ENCODE results near the gene ZNF593. TPM values are rescaled to one million over a fixed set of nuclear protein-coding genes. Genes with fewer than 3 reads are reported as not detected.

ZNF593 gene
- total RNA-seq: 10 to 100 TPM; 14.9 to 17.6 TPM
- long read RNA-seq, donor 1, partial matches to known transcripts: 0 of 1 reads
- long read RNA-seq, donor 1, other reads (novel, unspliced or antisense): 0 of 1 reads
- long read RNA-seq, donor 2, transcript ZNF593-202 (3 exons, 675 nt): major isoform, 13 of 14 reads
- long read RNA-seq, donor 2, partial matches to known transcripts: 0 of 14 reads
- long read RNA-seq, donor 2, other reads (novel, unspliced or antisense): 1 of 14 reads

DNA sequence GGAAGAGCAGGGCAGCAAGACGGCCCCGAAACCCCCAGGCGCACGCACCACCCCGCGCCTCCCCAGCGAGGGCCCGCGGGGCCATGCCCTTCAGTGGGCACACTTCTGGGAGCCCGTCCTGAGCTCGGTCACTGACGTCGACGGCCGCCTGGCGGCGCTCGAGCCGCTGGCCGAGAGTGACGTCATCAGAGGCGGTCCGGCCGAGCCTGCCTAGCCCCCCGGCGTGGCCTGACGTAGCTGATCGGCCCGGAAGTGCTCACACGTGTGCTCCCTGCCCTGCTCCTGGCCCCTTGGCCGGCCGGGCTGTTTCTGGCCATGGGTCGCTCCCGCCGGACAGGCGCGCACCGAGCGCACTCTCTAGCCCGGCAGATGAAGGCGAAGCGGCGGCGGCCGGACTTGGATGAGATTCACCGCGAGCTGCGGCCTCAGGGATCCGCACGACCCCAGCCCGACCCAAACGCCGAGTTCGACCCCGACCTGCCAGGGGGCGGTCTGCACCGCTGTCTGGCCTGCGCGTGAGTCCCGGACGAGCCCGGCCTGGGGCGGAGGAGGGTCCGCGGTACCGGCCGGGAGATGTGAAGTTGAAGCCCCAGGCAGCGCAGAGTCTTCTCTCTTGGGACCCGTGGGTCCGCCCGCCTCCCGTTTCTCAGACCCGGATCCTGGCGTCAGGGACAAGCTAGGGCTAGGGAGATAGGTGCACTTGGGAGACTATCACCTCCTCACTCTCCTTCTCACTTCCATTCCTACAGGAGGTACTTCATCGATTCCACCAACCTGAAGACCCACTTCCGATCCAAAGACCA, at the start of gene ZNF593:
Gene ZNF593, plus strand, starts transcription at position 240 of the 803 bp plus-strand sequence. Its CDS starts 76 bp downstream, at position 316.
- intact Hi-C loops (cut with DNase I): loop anchor here (5.0 kb wide), 2 partner anchors 152 to 1637 kb away; no protein-coding TSS in a partner anchor

DNA sequence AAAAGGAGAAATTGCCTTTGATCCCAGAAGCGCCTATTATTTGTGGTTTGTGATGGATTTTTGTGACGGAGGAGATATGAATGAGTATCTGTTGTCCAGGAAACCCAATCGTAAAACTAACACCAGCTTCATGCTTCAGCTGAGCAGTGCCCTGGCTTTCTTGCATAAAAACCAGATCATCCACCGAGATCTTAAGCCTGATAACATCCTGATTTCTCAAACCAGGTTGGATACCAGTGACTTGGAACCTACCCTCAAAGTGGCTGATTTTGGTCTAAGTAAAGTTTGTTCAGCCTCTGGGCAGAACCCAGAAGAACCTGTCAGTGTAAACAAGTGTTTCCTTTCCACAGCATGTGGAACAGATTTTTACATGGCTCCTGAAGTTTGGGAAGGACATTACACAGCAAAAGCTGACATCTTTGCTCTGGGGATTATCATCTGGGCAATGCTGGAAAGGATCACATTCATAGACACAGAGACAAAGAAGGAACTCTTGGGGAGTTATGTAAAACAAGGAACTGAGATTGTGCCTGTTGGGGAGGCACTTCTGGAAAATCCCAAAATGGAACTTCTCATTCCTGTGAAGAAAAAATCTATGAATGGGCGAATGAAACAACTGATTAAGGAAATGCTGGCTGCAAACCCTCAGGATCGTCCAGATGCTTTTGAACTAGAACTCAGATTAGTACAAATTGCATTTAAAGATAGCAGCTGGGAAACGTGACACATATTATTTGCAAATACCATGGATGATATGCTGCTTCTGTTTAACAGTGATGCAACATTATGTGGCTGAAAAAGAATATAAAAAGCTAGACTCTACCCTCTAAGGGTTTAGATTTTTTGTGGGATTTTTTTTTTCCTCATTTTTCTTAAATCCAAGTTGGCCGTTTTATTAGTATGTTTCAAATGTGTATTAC, 47.6 kb upstream of the ZNF593 start:
- DNase-seq (ENCODE audit: low spot score): no peak
- intact Hi-C loops (cut with DNase I): no loop called here

More for the DNA sequence above, at the start of gene ZNF593:
- DNase-seq (ENCODE audit: low spot score): peak; percentile 98

GRCh38 chr1:26122988-26123973, 46.4 kb upstream of the ZNF593 start:
- no peak for DNase-seq (ENCODE audit: low spot score)
- intact Hi-C loops (cut with DNase I): no loop called here

DNA sequence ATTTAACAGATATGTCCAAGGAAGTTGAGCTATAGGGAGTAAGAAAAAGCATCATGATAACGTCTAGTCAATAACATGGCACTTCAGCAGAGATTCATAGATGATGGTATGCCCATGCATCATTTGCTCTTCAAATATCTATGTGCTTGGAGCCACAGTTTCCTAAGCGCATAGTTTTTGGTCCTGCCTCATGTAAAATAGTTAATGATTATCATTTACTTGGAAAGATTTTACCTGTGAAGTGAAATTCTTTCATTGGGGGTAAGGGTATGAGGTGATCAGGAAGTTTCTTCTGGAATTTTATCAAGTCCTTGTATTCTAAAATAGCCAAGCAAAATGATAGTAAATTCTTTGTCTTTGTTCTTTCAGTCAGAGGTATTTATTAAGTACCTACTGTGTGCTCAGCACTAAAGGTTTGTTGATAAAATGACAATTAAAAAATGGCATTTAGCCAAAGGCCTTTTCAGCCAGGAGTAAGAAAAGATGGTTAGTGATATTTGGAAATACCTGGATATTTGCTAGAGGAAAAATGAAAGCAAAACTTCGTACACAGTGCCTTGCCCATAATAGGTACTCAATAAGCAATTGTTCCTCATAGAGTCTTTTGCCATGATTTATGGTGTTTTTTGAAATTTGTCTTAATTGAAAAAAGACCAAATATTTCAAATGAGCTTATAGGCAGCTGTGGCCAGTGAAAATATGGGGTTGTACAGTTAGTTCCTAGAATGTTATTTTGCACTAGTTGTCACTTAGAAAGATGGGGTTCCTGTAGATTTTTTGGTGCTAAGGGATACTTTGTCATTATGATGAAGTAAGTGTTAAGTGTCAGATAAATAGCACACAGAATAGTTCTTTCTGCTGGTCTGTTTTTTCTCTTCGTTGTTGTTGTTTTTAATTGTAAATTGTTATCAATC, 45.0 kb upstream of the ZNF593 start:
- intact Hi-C loops (cut with DNase I): no loop called here
- DNase-seq (ENCODE audit: low spot score): no peak

- no peak for DNase-seq (ENCODE audit: low spot score)
- intact Hi-C loops (cut with DNase I): no loop called here
Observed at GRCh38 chr1:26125382-26125781, 44.3 kb upstream of the ZNF593 start.

GRCh38 chr1:26125946-26126320, 43.8 kb upstream of the ZNF593 start:
- no peak for DNase-seq (ENCODE audit: low spot score)
- intact Hi-C loops (cut with DNase I): no loop called here

- intact Hi-C loops (cut with DNase I): no loop called here
- DNase-seq (ENCODE audit: low spot score): no peak
Observed at GRCh38 chr1:26126321-26127084, 43.2 kb upstream of the ZNF593 start.

DNA sequence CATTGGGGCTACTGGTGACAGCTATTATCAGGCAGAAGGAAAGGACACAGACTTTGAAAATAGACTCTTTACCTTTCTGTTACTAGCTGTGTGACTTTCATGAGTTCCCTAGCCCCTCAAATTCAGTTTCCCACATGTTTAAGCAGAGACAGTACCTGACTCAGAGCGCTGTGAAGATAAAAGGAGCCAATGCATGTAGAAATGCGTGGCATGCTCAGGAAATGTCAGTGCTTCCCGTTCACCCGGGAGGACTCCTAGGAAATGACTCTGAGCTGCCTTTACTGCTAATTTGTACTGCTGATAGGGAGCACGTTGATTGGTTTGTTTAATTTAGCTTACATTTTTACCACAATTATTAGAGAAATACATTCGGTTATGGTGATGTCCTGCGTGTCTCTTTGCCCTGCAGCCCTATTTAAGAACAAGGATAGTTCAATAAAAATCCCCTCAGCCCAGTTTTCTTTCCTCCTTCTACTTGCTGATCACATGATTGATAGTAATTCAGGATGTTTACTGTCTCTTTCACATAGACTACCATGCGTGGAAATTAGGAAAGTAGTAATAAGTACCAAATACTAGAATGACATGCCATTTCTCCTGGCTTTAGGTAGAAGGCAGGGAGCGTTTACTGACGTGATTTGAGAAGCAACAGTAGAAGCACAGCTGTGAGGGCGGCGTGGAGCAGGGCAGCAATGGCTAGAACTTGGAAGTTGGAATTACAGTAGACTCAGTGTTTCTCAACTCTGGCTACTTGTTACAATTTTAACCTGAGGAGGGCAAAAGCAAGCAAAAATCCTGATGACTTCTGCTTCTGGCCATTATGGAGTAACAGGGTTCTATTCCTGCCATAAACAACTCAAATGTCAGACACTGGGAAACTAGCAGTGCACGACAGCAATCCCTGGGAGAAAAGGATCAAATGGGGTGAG, 42.2 kb upstream of the ZNF593 start:
- intact Hi-C loops (cut with DNase I): no loop called here
- no peak for DNase-seq (ENCODE audit: low spot score)

DNA sequence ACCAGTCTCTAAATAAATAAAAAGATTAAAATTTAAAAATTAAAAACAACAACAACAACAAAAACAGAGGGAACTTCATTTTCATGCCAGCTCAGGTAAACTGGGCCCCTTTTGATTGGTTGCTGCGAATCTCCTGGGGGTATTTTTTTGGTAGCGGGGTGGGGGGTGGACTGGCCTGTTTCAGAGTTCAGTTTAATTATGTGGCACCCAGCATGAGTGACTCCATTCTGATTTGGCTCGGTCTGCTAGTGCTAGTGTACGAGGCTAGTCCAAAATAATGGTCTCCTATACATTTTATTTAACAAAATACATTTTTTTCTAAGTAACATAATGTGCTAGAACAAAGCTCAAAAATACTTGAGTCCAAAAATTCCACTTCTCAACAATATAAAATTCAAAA, 39.9 kb upstream of the ZNF593 start:
- intact Hi-C loops (cut with DNase I): no loop called here

DNA sequence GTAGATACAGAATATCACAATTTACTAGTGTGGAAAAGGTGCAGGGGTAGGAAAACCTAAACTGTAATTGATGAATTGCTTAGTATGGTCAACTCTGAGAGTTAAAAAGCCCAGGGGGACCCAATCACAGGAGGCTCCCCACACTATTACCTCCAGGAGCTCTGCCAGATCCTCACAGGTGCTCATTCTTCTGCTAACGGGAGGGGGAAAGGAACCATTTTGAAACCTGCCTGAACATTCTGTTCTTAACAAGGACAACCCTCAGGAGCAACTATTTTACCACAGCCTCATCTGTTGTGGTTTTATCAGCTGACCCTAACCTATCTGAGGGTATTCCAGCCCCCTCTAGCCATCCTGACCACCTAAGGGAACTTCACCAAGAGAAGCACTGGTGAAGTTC, 39.0 kb upstream of the ZNF593 start:
- intact Hi-C loops (cut with DNase I): no loop called here
- DNase-seq (ENCODE audit: low spot score): no peak

More for the DNA sequence above, 39.9 kb upstream of the ZNF593 start:
- DNase-seq (ENCODE audit: low spot score): no peak

- intact Hi-C loops (cut with DNase I): no loop called here
- no peak for DNase-seq (ENCODE audit: low spot score)
Observed at GRCh38 chr1:26132128-26132833, 37.4 kb upstream of the ZNF593 start.

DNA sequence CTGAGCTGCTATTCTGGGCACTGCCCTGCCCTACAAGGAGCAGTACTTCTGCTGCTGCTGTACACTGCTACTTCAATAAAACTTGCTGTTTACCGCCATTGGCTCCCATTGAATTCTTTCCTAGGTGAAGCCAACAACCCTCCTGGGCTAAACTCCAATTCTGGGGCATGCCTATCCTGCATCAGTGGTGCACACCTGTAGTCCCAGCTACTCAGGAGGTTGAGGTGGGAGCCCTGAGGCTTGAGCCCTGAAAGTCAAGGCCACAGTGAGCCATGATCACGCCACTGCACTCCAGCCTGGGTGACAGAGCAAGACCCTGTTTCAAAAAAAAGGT, 36.9 kb upstream of the ZNF593 start:
- DNase-seq (ENCODE audit: low spot score): no peak
- intact Hi-C loops (cut with DNase I): no loop called here

DNA sequence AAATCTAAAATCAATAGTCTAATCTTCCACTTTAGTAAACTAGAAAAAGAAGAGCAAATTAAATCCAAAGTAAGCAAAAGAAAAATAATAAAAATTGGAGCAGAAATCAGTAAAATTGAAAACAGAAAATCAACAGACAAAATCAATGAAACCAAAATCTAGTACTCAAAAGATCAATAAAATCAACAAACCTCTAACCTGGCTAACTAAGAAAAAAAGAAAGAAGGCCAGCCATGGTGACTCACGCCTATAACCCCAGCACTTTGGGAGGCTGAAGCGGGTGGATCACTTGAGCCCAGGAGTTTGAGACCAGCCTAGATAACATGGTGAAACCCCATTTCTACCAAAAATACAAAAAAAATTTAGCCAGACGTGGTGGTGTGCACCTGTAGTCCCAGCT, 35.2 kb upstream of the ZNF593 start:
- intact Hi-C loops (cut with DNase I): no loop called here
- DNase-seq (ENCODE audit: low spot score): no peak

- intact Hi-C loops (cut with DNase I): no loop called here
- no peak for DNase-seq (ENCODE audit: low spot score)
Observed at GRCh38 chr1:26138974-26139558, 30.6 kb upstream of the ZNF593 start.

- no peak for DNase-seq (ENCODE audit: low spot score)
- intact Hi-C loops (cut with DNase I): loop anchor here (10.0 kb wide), 1 partner anchor 107 kb away; no protein-coding TSS in a partner anchor
Observed at GRCh38 chr1:26142159-26142558, 27.5 kb upstream of the ZNF593 start.
